GM23338 (cell line): ENCODE data around the gene CCDC9B. TPM values are rescaled to one million over a fixed set of nuclear protein-coding genes. Genes with fewer than 3 reads are reported as not detected.

Source experiments
- ATAC-seq: fragments of 200-7000 bp; cut with Tn5 transposase; 3 replicates; pipeline ENCODE4 v1.9.1; 2020
- DNase-seq: peaks from one replicate; pipeline ENCODE4 v3.0.0-alpha.2; 2015; ENCODE audit warnings: low spot score
- H2AFZ ChIP-seq: fragments of 200-600 bp; sonication (generic); 2 replicates; pipeline ENCODE4 v1.8.0; 2016; ENCODE audit warnings: antibody characterized with exemption, mild to moderate bottlenecking, moderate library complexity
- H3F3A ChIP-seq: fragments of 200-600 bp; sonication (generic); replicated peaks from 2 replicates; pipeline ENCODE4 v1.8.0; 2017; ENCODE audit warnings: antibody characterized with exemption, mixed run types, low read depth
- H3K27ac ChIP-seq: fragments of 200-600 bp; sonication (generic); 2 replicates; pipeline ENCODE4 v1.6.1; 2016; ENCODE audit warnings: low read depth
- H3K27me3 ChIP-seq: fragments of 200-600 bp; sonication (generic); 2 replicates; pipeline ENCODE4 v1.8.0; 2016; ENCODE audit warnings: mild to moderate bottlenecking, mixed run types, moderate library complexity; ENCODE audit not compliant: insufficient read depth
- H3K36me3 ChIP-seq: fragments of 200-600 bp; sonication (generic); 2 replicates; pipeline ENCODE4 v1.8.0; 2016; ENCODE audit warnings: mild to moderate bottlenecking; ENCODE audit not compliant: insufficient read depth
- H3K4me1 ChIP-seq: fragments of 200-600 bp; sonication (generic); 2 replicates; pipeline ENCODE4 v1.8.0; 2016; ENCODE audit warnings: mild to moderate bottlenecking, moderate library complexity; ENCODE audit not compliant: insufficient read depth
- H3K4me2 ChIP-seq: fragments of 200-600 bp; sonication (generic); 2 replicates; pipeline ENCODE4 v1.7.1; 2017; ENCODE audit warnings: mixed run types
- H3K4me3 ChIP-seq: fragments of 200-600 bp; sonication (generic); 2 replicates; pipeline ENCODE4 v1.6.1; 2016; ENCODE audit warnings: mixed run types
- H3K79me2 ChIP-seq: fragments of 200-600 bp; sonication (generic); replicated peaks from 2 replicates; pipeline ENCODE4 v1.8.0; 2017; ENCODE audit warnings: mild to moderate bottlenecking; ENCODE audit not compliant: insufficient read depth
- H3K9me2 ChIP-seq: fragments of 200-600 bp; sonication (generic); 2 replicates; pipeline ENCODE4 v1.8.0; 2017; ENCODE audit not compliant: insufficient read depth
- H4K20me1 ChIP-seq: fragments of 200-600 bp; sonication (generic); replicated peaks from 2 replicates; pipeline ENCODE4 v1.8.0; 2017; ENCODE audit warnings: mild to moderate bottlenecking; ENCODE audit not compliant: insufficient read depth
- H3K27ac Mint-ChIP-seq: 2 replicates; pipeline ENCODE4 v1.8.0; 2020; ENCODE audit warnings: inconsistent platforms, mild to moderate bottlenecking, moderate library complexity, mixed read lengths
- H3K27me3 Mint-ChIP-seq: 3 replicates; pipeline ENCODE4 v1.8.0; 2022; ENCODE audit warnings: low read depth, mild to moderate bottlenecking, moderate library complexity, mixed read lengths, inconsistent platforms; ENCODE audit not compliant: insufficient read depth, poor library complexity
- H3K36me3 Mint-ChIP-seq: 3 replicates; pipeline ENCODE4 v1.8.0; 2021; ENCODE audit warnings: low read depth, mild to moderate bottlenecking, inconsistent platforms, moderate library complexity, mixed read lengths
- H3K4me1 Mint-ChIP-seq: 3 replicates; pipeline ENCODE4 v1.8.0; 2020; ENCODE audit warnings: mild to moderate bottlenecking, inconsistent platforms, mixed read lengths
- H3K4me3 Mint-ChIP-seq: 3 replicates; pipeline ENCODE4 v1.8.0; 2021; ENCODE audit warnings: moderate library complexity, mild to moderate bottlenecking, inconsistent platforms, mixed read lengths
- H3K9me3 Mint-ChIP-seq: 3 replicates; pipeline ENCODE4 v1.8.0; 2020; ENCODE audit warnings: moderate library complexity, mild to moderate bottlenecking, inconsistent platforms, mixed read lengths
- CREB1 ChIP-seq: fragments of 250-450 bp; sonication (Bioruptor Pico); IDR thresholded peaks from 2 replicates; pipeline ENCODE4 v1.5.0; 2020; ENCODE audit warnings: low read depth, mild to moderate bottlenecking, moderate library complexity
- ETS1 ChIP-seq: IDR thresholded peaks from 2 replicates; pipeline ENCODE4 v1.6.1; 2016; ENCODE audit warnings: antibody characterized with exemption
- EZH2phosphoT487 ChIP-seq: fragments of 200-600 bp; sonication (generic); IDR thresholded peaks from one replicate; pipeline ENCODE4 v1.8.1; 2018; ENCODE audit warnings: antibody characterized with exemption; ENCODE audit not compliant: unreplicated experiment
- JUNB ChIP-seq: IDR thresholded peaks from one replicate; pipeline ENCODE4 v1.6.1; 2016; ENCODE audit warnings: antibody characterized with exemption; ENCODE audit not compliant: unreplicated experiment
- NANOG ChIP-seq: IDR thresholded peaks from 2 replicates; pipeline ENCODE4 v1.6.1; 2016; ENCODE audit warnings: antibody characterized with exemption, borderline replicate concordance
- POLR2AphosphoS5 ChIP-seq: IDR thresholded peaks from 2 replicates; pipeline ENCODE4 v1.6.1; 2016; ENCODE audit warnings: antibody characterized with exemption, low read depth
- STAT1 ChIP-seq: IDR thresholded peaks from one replicate; pipeline ENCODE4 v1.6.1; 2016; ENCODE audit warnings: antibody characterized with exemption; ENCODE audit not compliant: unreplicated experiment
- ZNF331 ChIP-seq: fragments of 250-450 bp; sonication (Bioruptor Pico); IDR thresholded peaks from 2 replicates; pipeline ENCODE4 v1.5.0; 2020; ENCODE audit warnings: low read depth, mild to moderate bottlenecking, moderate library complexity
- ZNF462 ChIP-seq: fragments of 250-450 bp; sonication (Bioruptor Pico); IDR thresholded peaks from 2 replicates; pipeline ENCODE4 v1.5.0; 2020; ENCODE audit warnings: mild to moderate bottlenecking, moderate library complexity
- polyA plus RNA-seq: library from polyadenylated mRNA; unstranded; fragments of >200 nt; fragmentation: Nextera tagmentation; extraction: Ambion mirVana; gene quantifications from 2 replicates; pipeline ENCODE4 v1.2.1, GENCODE V29; 2016
- total RNA-seq: library from RNA; depleted of rRNA; stranded (reverse); fragments of >200 nt; shearing (Covaris generic); gene quantifications from 2 replicates; pipeline ENCODE4 v1.2.3, GENCODE V29; 2014

CCDC9B gene
- total and polyA plus RNA-seq, 2 experiments from 2014 or later: 0.18 to 0.97 TPM

- TF ChIP-seq NANOG (no peak), ZNF462 (CRISPR knock-in tag) (no peak)
Observed at GRCh38 chr15:40328751-40329150, 12.0 kb downstream of the CCDC9B start (continued).

GRCh38 chr15:40328176-40328575, 12.6 kb downstream of the CCDC9B start:
- Mint-ChIP-seq H3K4me3 (peak overlapping the region; percentile 62), H3K36me3 (peaks cover 24% of the 10 kb centered on the region), H3K4me1 (peaks cover 52% of the 10 kb centered on the region), H3K9me3 (no peaks in the 10 kb centered on the region), H3K27me3 (peaks cover 15% of the 10 kb centered on the region), H3K27ac (peak overlapping the region; percentile 19)
- peaks cover 50% of the 10 kb centered on the region for H3K4me1 ChIP-seq
- peaks cover 13% of the 10 kb centered on the region; the same call in 1 of the 2 replicates for H3F3A ChIP-seq
- peak overlapping the region; percentile 89 for H3K4me2 ChIP-seq
- ATAC-seq: no peak
- H3K79me2 ChIP-seq: peaks cover 21% of the 10 kb centered on the region
- H4K20me1 ChIP-seq: peaks cover 10% of the 10 kb centered on the region
- DNase-seq: peak; percentile 35
- no peak overlapping the region for H2AFZ ChIP-seq
- H3K4me3 ChIP-seq: peak overlapping the region; percentile 34
- H3K9me2 ChIP-seq: 0 out of 2 replicates have a peak, but pooled peaks cover 2% of the 10 kb centered on the region
- peak overlapping the region; percentile 33; the same call in 1 of the 2 replicates for H3K27ac ChIP-seq
- H3K27me3 ChIP-seq: peaks cover 14% of the 10 kb centered on the region
- no peaks in the 10 kb centered on the region for H3K36me3 ChIP-seq
- TF ChIP-seq ZNF331 (CRISPR knock-in tag) (no peak), CREB1 (CRISPR knock-in tag) (no peak), EZH2phosphoT487 (no peak), ETS1 (no peak), POLR2AphosphoS5 (no peak), JUNB (no peak), STAT1 (no peak), ZNF462 (CRISPR knock-in tag) (no peak)
